SK-N-SH (cell line): ENCODE results near the gene ZDHHC18.

Experiments
- CHD2 ChIP-seq: fragments of 150-350 bp; IDR thresholded peaks from 2 replicates; pipeline ENCODE4 v1.6.1; 2018; ENCODE audit warnings: low read length; ENCODE audit not compliant: partially characterized antibody
- CTCF ChIP-seq: fragments of 200-600 bp; sonication (generic); IDR thresholded peaks from 2 replicates; pipeline ENCODE4 v1.6.1; 2017; ENCODE audit warnings: antibody characterized with exemption, mild to moderate bottlenecking, moderate library complexity
- JUND ChIP-seq: IDR thresholded peaks from 2 replicates; pipeline ENCODE4 v1.4.0; 2012
- NFIC ChIP-seq: IDR thresholded peaks from 2 replicates; pipeline ENCODE4 v1.4.0; 2012; ENCODE audit warnings: borderline replicate concordance
- NRF1 ChIP-seq: IDR thresholded peaks from 2 replicates; pipeline ENCODE4 v1.6.1; 2012; ENCODE audit warnings: low read depth, mild to moderate bottlenecking, low read length
- POLR2AphosphoS5 ChIP-seq: IDR thresholded peaks from 2 replicates; pipeline ENCODE4 v1.6.1; 2012; ENCODE audit warnings: low read depth, low read length
- TEAD4 ChIP-seq: IDR thresholded peaks from 2 replicates; pipeline ENCODE4 v1.4.0; 2012; ENCODE audit warnings: mild to moderate bottlenecking, borderline replicate concordance; ENCODE audit not compliant: insufficient read depth
- TF ChIP-seq, protein P1 (sequence below): fragments of 150-350 bp; IDR thresholded peaks from 2 replicates; pipeline ENCODE4 v1.6.1; 2017; ENCODE audit warnings: antibody characterized with exemption, low read length, low read depth, borderline replicate concordance

DNA sequence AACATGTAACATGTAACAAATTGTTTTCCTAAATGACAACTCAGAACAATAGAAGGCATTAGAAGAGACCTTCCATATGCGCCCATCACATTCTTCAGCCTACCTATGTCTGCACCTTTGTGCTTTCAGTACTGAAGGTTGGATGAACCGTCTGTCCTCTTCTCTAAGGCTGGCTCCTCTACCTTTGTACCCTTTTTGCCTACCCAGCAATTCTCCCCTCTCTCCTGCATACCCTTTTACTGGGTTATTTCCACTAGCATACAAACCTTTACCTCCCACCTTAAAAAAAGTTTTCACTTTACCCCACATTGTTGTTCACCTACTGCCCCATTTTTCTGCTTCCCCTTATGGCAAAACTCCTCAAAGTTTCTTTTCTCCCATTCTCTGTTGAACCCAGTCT, 33.6 kb upstream of the ZDHHC18 start:
- TF ChIP-seq, protein P1, sequence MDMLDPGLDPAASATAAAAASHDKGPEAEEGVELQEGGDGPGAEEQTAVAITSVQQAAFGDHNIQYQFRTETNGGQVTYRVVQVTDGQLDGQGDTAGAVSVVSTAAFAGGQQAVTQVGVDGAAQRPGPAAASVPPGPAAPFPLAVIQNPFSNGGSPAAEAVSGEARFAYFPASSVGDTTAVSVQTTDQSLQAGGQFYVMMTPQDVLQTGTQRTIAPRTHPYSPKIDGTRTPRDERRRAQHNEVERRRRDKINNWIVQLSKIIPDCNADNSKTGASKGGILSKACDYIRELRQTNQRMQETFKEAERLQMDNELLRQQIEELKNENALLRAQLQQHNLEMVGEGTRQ = no peak
- TF ChIP-seq CHD2 (no peak), CTCF (no peak), NRF1 (no peak), TEAD4 (no peak), POLR2AphosphoS5 (no peak), NFIC (no peak), JUND (no peak)
